HL-60 (cell line): ENCODE measurements around the gene SMCO2.

Experiments
- DNase-seq, 2 experiments: peaks; one replicate each; pipeline ENCODE4 v3.0.0-alpha.2; 2010 to 2020; ENCODE audit warnings: low read depth in 1 of 2, low spot score in 1 of 2
- H3K27ac ChIP-seq: fragments of 250-450 bp; sonication (Bioruptor Pico); replicated peaks from 2 replicates; pipeline ENCODE4 v1.5.1; 2020; ENCODE audit warnings: mild to moderate bottlenecking, moderate library complexity
- H3K27me3 ChIP-seq: fragments of 250-450 bp; sonication (Bioruptor Pico); 2 replicates; pipeline ENCODE4 v1.5.1; 2021; ENCODE audit warnings: mild to moderate bottlenecking, moderate library complexity; ENCODE audit not compliant: insufficient read depth, poor library complexity, severe bottlenecking
- H3K4me3 ChIP-seq: replicated peaks from 2 replicates; pipeline ENCODE4 v1.5.1; 2011; ENCODE audit warnings: mild to moderate bottlenecking, control low read depth, low read length; ENCODE audit not compliant: insufficient read depth
- GABPA ChIP-seq: IDR thresholded peaks from 2 replicates; pipeline ENCODE4 v1.6.1; 2012; ENCODE audit warnings: low read depth
- POLR2AphosphoS5 ChIP-seq: IDR thresholded peaks from 2 replicates; pipeline ENCODE4 v1.6.1; 2012; ENCODE audit warnings: low read depth
- SPI1 ChIP-seq: IDR thresholded peaks from 2 replicates; pipeline ENCODE4 v1.6.1; 2012; ENCODE audit warnings: low read depth, mild to moderate bottlenecking, borderline replicate concordance
- TF ChIP-seq, protein P1 (sequence below): IDR thresholded peaks from 2 replicates; pipeline ENCODE4 v1.6.1; 2012; ENCODE audit warnings: low read depth; ENCODE audit not compliant: insufficient replicate concordance
- TF ChIP-seq, protein P2 (sequence below): IDR thresholded peaks from one replicate; pipeline ENCODE4 v1.5.1; 2011; ENCODE audit warnings: low read length, control low read depth, inconsistent platforms; ENCODE audit not compliant: insufficient read depth

Gene SMCO2

DNA sequence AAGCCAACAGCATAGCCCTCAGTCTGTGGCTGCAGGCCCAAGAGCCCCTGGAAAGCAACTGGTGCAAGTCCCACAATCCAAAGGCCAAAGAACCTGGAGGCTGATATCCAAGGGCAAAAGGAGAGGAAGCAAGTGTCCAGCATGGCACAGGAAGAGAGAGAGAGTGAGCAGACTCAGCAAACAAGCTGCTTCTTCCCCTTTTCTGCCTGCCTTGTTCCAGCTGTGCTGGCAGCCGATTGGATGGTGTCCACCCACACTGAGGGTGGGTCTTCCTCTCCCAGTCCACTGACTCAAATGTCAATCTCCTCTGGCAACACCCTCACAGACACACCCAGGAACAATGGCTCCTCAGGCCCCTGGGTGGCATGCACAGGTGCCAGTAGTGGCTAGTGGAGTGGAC is 33.5 kb downstream of the SMCO2 start:
- no peak for TF ChIP-seq POLR2AphosphoS5
- TF ChIP-seq SPI1, result peak; percentile 26; the same call in 1 of the 2 replicates
- TF ChIP-seq, protein P1, sequence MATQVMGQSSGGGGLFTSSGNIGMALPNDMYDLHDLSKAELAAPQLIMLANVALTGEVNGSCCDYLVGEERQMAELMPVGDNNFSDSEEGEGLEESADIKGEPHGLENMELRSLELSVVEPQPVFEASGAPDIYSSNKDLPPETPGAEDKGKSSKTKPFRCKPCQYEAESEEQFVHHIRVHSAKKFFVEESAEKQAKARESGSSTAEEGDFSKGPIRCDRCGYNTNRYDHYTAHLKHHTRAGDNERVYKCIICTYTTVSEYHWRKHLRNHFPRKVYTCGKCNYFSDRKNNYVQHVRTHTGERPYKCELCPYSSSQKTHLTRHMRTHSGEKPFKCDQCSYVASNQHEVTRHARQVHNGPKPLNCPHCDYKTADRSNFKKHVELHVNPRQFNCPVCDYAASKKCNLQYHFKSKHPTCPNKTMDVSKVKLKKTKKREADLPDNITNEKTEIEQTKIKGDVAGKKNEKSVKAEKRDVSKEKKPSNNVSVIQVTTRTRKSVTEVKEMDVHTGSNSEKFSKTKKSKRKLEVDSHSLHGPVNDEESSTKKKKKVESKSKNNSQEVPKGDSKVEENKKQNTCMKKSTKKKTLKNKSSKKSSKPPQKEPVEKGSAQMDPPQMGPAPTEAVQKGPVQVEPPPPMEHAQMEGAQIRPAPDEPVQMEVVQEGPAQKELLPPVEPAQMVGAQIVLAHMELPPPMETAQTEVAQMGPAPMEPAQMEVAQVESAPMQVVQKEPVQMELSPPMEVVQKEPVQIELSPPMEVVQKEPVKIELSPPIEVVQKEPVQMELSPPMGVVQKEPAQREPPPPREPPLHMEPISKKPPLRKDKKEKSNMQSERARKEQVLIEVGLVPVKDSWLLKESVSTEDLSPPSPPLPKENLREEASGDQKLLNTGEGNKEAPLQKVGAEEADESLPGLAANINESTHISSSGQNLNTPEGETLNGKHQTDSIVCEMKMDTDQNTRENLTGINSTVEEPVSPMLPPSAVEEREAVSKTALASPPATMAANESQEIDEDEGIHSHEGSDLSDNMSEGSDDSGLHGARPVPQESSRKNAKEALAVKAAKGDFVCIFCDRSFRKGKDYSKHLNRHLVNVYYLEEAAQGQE, result no peak
- TF ChIP-seq GABPA, result no peak
- TF ChIP-seq, protein P2, sequence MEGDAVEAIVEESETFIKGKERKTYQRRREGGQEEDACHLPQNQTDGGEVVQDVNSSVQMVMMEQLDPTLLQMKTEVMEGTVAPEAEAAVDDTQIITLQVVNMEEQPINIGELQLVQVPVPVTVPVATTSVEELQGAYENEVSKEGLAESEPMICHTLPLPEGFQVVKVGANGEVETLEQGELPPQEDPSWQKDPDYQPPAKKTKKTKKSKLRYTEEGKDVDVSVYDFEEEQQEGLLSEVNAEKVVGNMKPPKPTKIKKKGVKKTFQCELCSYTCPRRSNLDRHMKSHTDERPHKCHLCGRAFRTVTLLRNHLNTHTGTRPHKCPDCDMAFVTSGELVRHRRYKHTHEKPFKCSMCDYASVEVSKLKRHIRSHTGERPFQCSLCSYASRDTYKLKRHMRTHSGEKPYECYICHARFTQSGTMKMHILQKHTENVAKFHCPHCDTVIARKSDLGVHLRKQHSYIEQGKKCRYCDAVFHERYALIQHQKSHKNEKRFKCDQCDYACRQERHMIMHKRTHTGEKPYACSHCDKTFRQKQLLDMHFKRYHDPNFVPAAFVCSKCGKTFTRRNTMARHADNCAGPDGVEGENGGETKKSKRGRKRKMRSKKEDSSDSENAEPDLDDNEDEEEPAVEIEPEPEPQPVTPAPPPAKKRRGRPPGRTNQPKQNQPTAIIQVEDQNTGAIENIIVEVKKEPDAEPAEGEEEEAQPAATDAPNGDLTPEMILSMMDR, result no peak
- H3K4me3 ChIP-seq, result no peak overlapping the region
- H3K27ac ChIP-seq, result no peak overlapping the region
- no peaks in the 10 kb centered on the region for H3K27me3 ChIP-seq
- peak in 1 of 2 experiments; percentile 39 for DNase-seq

DNA sequence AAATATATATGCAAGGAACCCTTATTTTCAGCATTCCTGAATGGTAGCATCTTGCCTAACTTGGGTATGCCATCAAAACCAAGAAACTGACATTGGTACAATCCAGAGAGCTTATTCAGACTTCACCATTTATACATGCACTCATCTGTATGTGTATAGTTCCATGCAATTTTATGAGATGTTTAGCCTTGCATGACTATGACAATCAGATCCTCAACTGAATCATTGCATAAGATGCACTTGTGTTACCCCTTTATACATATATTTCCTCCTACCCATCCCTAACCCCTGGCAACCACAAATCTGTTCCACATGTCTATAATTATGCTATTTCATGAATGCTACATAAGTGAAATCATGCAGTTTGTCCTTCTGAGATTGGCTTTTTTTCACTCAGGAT is 40.4 kb downstream of the SMCO2 start:
- no peak overlapping the region for H3K4me3 ChIP-seq
- H3K27ac ChIP-seq, result no peak overlapping the region
- TF ChIP-seq, protein P2, result no peak
- TF ChIP-seq GABPA (no peak), SPI1 (no peak), POLR2AphosphoS5 (no peak)
- TF ChIP-seq, protein P1, result no peak

DNA sequence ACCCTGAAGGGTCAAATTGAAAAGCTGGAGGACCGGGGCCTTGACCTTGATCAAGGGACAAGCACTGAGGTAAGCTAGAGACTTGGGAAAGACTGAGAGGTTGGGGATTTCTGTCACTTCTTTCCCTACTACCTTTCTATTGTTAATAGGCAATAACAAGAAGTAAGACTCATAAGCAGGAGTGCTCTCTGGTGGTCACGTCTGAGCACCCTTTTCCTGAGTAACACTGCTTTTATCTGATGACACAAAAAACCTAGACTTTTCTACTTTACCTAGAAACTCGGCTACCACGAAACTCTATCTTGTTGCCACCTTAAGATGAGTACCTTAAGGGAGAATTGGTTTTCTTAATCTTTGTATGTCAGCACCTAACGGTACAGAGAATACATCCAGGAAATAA is 41.9 kb downstream of the SMCO2 start:
- Histone ChIP-seq H3K27ac (no peak overlapping the region), H3K27me3 (no peaks in the 10 kb centered on the region), H3K4me3 (no peak overlapping the region)
- TF ChIP-seq, protein P1, result no peak
- TF ChIP-seq GABPA (no peak), POLR2AphosphoS5 (no peak), SPI1 (no peak)
- TF ChIP-seq, protein P2, result no peak
- DNase-seq, result no peak

More for the DNA sequence above, 40.4 kb downstream of the SMCO2 start:
- no peaks in the 10 kb centered on the region for H3K27me3 ChIP-seq
- DNase-seq, result no peak
